Uterine smooth muscle cell (primary cell): ENCODE results near the gene SPZ1. TPM values are rescaled to one million over a fixed set of nuclear protein-coding genes. Genes with fewer than 3 reads are reported as not detected.

Experiments
- total RNA-seq: library from RNA; depleted of rRNA; stranded (reverse); fragments of >200 nt; gene quantifications from 2 replicates; pipeline ENCODE4 v1.2.3, GENCODE V29; 2014

The SPZ1 gene, protein sequence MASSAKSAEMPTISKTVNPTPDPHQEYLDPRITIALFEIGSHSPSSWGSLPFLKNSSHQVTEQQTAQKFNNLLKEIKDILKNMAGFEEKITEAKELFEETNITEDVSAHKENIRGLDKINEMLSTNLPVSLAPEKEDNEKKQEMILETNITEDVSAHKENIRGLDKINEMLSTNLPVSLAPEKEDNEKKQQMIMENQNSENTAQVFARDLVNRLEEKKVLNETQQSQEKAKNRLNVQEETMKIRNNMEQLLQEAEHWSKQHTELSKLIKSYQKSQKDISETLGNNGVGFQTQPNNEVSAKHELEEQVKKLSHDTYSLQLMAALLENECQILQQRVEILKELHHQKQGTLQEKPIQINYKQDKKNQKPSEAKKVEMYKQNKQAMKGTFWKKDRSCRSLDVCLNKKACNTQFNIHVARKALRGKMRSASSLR
- not detected in 2 replicates for total RNA-seq

GRCh38 chr5:80319702-80320101 is at the start of gene SPZ1:
SPZ1 (plus strand) TSS chr5:80320002; CDS start chr5:80320216, 214 bp downstream.

Other genes with a start within 250 kb of the SPZ1 start
- gene SERINC5, start 64.0 kb upstream of the SPZ1 start, total RNA-seq: 26.1 and 57.9 TPM in 2 replicates
- gene ZFYVE16, start 88.1 kb downstream of the SPZ1 start, total RNA-seq: 43.7 and 46.2 TPM in 2 replicates
- gene FAM151B, start 168.1 kb downstream of the SPZ1 start, total RNA-seq: 2.4 and 4.6 TPM in 2 replicates